Urothelium cell line (cell line): ENCODE measurements around the gene ELMO1.

ENCODE experiments used
- DNase-seq: peaks from one replicate; pipeline ENCODE4 v3.0.0; 2011; ENCODE audit warnings: low spot score, mixed read lengths
- FAIRE-seq: peaks from 2 replicates; lab custom pipeline; 2011; peaks lifted over from hg19 to GRCh38; lab: Jason Lieb, UNC

ELMO1 gene

GRCh38 chr7:36942541-36942940 is 506.1 kb downstream of the ELMO1 start:
- FAIRE-seq (no peak), DNase-seq (no peak)

- DNase-seq (no peak), FAIRE-seq (no peak)
These were observed 506.6 kb downstream of the ELMO1 start for GRCh38 chr7:36942025-36942424.

GRCh38 chr7:36941359-36941758 is 507.3 kb downstream of the ELMO1 start:
- DNase-seq (no peak), FAIRE-seq (no peak)

- no peak for DNase-seq
- FAIRE-seq: no peak
These were observed 508.8 kb downstream of the ELMO1 start for GRCh38 chr7:36939816-36940215.

GRCh38 chr7:36937754-36938563 is 510.7 kb downstream of the ELMO1 start:
- FAIRE-seq (no peak), DNase-seq (no peak)

- FAIRE-seq (no peak), DNase-seq (no peak)
These were observed 516.8 kb downstream of the ELMO1 start for GRCh38 chr7:36931892-36932291.

GRCh38 chr7:36929791-36930190 is 518.9 kb downstream of the ELMO1 start:
- DNase-seq (no peak), FAIRE-seq (no peak)

- FAIRE-seq (no peak), DNase-seq (no peak)
These were observed 519.9 kb downstream of the ELMO1 start for GRCh38 chr7:36928718-36929117.

- FAIRE-seq: no peak
- DNase-seq: no peak
These were observed 520.4 kb downstream of the ELMO1 start for GRCh38 chr7:36928311-36928710.

GRCh38 chr7:36925691-36926090 is 523.0 kb downstream of the ELMO1 start:
- no peak for FAIRE-seq
- DNase-seq: no peak

- FAIRE-seq: no peak
These were observed 523.5 kb downstream of the ELMO1 start for GRCh38 chr7:36925207-36925606.

GRCh38 chr7:36923943-36924436 is 524.7 kb downstream of the ELMO1 start:
- DNase-seq (no peak), FAIRE-seq (no peak)

More at GRCh38 chr7:36925207-36925606, 523.5 kb downstream of the ELMO1 start:
- DNase-seq: no peak

GRCh38 chr7:36923185-36923584 is 525.5 kb downstream of the ELMO1 start:
- no peak for FAIRE-seq
- DNase-seq: no peak

- FAIRE-seq: no peak
- no peak for DNase-seq
These were observed 528.2 kb downstream of the ELMO1 start for GRCh38 chr7:36920433-36920832.

- DNase-seq: no peak
- no peak for FAIRE-seq
These were observed 528.9 kb downstream of the ELMO1 start for GRCh38 chr7:36919738-36920137.

GRCh38 chr7:36918591-36918990 is 530.1 kb downstream of the ELMO1 start:
- DNase-seq (no peak), FAIRE-seq (no peak)

- FAIRE-seq (no peak), DNase-seq (no peak)
These were observed 532.0 kb downstream of the ELMO1 start for GRCh38 chr7:36916619-36917018.

GRCh38 chr7:36916116-36916515 is 532.5 kb downstream of the ELMO1 start:
- FAIRE-seq (no peak), DNase-seq (no peak)

- FAIRE-seq (no peak), DNase-seq (no peak)
These were observed 536.9 kb downstream of the ELMO1 start for GRCh38 chr7:36911788-36912187.

- FAIRE-seq: no peak
- DNase-seq: no peak
These were observed 537.8 kb downstream of the ELMO1 start for GRCh38 chr7:36910859-36911258.

GRCh38 chr7:36910401-36910800 is 538.3 kb downstream of the ELMO1 start:
- DNase-seq (no peak), FAIRE-seq (no peak)

- DNase-seq: no peak
- no peak for FAIRE-seq
These were observed 541.6 kb downstream of the ELMO1 start for GRCh38 chr7:36906956-36907635.
